Ramos (cell line): ENCODE data around the gene CST6.

Source experiments
- in situ Hi-C: fragments of 300-500 bp; cut with MboI; formaldehyde crosslinking; loops from one replicate; pipeline ENCODE4 v1.14.3; 2022; ENCODE audit warnings: low sequenced_read_pairs; ENCODE audit not compliant: unreplicated experiment

CST6 gene

GRCh38 chr11:66042996-66043906, 31.4 kb downstream of the CST6 start:
- in situ Hi-C loops = no loop called here

DNA sequence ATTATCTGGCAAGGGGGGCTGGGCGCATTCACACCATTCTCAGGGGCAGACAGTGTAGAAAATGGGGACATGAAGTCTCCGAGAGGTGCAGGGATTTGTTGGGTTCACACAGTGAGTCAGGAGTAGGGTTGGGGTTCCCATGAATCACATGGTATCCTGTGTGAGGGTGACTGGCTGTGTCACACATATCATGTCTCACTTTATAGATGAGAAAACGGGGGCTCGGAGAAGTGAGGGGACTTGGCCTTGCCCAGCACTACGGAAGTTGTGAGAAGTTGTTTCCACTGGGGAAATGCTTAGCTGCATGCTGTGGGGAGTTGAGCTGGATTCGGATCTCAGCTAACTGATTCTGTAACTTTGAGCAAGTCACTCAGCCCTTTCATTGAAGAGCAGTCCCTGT, 32.9 kb downstream of the CST6 start:
- in situ Hi-C loops = no loop called here

GRCh38 chr11:66045177-66045639, 33.4 kb downstream of the CST6 start:
- in situ Hi-C loops = no loop called here

DNA sequence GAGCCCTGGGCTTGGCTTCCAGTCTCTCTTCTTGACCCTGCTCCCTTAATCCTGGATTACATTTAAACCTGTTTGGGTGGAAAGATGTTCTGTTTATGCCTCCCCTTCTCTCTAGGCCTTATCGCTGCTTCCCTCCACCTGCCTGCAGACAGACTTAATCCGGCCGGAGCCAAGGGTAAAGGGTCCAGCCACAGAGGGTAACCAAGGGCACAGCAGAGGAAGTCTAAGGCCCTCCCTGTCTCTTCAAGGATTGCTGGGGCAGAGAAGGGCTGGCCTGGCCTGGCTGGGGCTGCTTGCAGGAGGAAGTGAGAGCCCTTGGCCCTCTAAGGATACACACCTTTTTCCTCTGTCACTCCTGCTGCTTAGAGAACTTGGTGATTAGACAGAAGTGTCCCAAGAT, 35.1 kb downstream of the CST6 start:
- in situ Hi-C loops = no loop called here

- in situ Hi-C loops = no loop called here
Observed at GRCh38 chr11:66047541-66048365, 35.9 kb downstream of the CST6 start.

DNA sequence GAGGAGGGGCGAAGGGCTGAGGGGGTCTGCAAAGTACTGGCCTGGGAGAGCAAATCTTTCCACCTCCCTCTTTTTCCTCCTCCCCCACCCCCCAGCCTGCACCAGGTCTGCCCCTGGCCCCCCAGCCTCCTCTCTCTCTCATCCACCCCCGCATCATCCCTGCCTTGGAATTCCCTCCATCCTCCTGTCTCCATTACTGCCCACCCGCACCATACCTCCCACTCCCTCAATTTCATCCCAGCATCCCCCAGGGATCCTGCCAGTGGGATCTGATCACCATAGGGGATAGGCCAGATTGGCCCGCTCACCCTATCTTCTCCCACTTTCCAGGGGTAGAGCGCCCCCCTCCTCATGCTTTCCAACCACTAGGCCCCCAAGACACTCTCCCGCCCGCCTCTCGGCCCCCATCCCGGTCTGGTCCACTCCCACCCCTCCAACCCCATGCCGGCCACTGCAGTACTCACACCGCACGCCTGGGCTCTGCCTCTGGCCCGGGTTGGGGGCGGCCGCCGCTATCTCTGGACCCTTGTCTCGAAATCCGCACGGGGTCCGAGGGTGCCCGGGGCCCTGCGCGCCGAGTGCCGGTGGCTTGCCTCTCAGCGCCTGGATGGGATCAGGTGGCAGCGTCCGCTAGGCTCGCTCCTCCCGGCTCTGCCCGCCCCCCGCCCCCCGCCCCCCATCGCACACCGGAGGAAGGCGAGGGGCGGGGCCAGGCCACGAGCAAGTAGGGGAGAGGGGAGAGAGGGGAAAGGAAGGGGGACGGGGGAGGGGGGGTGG, 36.9 kb downstream of the CST6 start, which contains the start of gene GAL3ST3:
TSS of gene GAL3ST3 (minus strand) at position 615 of the 777 bp plus-strand sequence. CDS start 3,746 bp downstream, outside the sequence.
- in situ Hi-C loops = no loop called here

- in situ Hi-C loops = no loop called here
Observed at GRCh38 chr11:66050581-66051231, 38.9 kb downstream of the CST6 start.

DNA sequence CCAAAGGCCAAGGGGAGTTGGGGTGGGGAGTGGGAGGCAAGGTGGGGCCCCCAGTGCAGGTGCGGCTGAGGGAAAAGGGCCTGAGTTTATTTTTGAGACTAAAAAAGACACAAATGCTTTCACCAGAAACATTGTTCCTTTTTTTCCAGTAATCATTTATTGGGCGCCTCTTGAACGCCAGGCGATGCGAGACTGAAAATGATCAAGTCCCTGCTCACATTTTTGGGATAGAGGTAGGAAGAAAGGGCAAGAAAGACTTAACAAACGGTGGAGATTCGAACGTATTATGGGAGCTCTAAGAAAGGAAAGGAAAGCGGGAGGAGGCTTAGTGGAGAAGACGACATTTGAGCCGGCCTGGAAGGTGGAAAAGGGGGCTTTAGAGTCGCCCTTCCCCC, 39.6 kb downstream of the CST6 start:
- in situ Hi-C loops = no loop called here

- in situ Hi-C loops = no loop called here
Observed at GRCh38 chr11:66051766-66052663, 40.2 kb downstream of the CST6 start, which contains the start of gene SF3B2. Gene SF3B2 (plus strand): TSS chr11:66052364. CDS start chr11:66052385, 21 bp downstream.

DNA sequence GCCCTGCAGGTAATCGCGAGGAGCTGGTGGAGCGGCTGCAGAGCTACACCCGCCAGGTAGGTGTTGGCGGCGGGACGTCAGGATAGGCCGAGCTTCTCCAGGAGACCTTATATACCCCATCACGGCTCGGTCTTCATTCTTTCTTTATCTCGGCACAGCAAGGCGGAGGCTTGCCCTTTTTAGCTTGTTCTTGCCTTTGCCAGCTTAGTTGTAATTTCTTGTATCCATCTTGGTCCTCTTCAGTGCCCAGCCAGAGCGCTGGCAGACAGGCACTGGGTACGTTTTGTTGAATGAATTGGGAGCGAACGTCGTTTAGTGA, 40.8 kb downstream of the CST6 start:
- in situ Hi-C loops = no loop called here

- in situ Hi-C loops = no loop called here
Observed at GRCh38 chr11:66055021-66055420, 43.2 kb downstream of the CST6 start.

- in situ Hi-C loops = no loop called here
Observed at GRCh38 chr11:66056501-66056900, 44.7 kb downstream of the CST6 start.

DNA sequence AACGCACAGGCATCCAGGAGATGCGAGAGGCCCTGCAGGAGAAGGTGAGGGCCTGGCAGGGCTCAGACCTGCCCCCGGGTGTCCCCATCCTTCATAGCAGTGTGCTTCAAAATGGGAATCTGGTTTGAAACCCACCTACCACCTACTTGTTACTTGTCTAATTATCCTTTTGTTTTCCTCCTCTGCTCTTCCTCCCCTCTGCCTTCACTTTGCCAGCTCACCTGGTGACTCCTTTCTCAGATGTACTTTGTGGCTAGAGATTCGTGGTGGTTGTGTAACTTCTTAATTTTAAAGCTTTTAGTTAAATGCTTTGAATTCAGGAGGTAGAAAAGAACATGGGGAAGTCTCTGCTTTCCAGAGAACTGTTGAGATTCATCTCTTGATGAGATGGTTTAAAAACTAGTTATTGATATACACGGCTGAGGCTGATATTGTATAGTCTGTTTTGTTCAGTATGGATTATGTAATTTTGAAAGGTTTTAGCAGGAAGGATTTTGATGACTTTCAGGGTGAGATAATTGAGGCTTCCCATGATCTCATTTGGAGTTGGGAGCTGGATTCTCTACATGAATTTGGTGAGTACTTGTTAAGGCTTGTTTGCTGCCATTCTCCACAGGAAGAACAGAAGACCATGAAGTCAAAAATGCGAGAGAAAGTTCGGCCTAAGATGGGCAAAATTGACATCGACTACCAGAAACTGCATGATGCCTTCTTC, 48.3 kb downstream of the CST6 start:
- in situ Hi-C loops = no loop called here

DNA sequence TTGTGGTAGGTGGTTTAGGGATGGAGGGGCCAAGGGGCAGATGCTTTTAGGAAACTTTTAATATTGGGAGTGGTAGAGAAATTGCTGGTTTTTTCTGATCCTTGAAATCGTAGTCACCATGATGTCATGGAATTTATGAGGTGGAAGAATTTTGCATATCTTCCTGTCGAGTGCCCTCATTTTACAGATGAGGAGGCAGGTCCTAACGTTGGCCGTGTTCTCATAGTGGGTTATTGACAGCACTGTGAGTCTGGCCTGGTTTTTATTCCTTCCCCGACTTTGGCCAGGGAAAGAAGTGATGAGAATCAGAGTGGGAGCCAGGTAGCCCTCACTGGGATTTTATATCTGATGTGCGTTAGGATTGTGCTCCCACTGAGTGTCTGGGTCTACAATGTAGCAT, 49.5 kb downstream of the CST6 start:
- in situ Hi-C loops = no loop called here

DNA sequence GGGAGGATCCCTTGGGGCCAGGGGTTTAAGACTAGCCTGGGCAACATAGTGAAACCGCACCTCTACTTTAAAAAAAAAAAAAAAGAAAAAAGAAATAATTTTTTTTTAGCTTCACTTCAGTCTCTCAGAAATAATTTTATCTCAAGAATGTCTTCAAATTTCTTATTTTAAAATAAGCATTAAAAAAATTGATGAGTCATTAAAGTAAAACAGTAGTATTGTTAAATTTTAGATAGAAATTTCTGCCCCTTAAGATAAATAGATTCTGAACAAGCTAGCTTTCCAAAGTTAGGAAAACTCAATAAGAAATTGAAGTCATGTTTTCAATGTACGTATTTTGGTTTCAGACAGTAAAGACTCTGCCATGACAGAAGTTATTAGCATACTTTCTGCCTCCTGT, 50.6 kb downstream of the CST6 start:
- in situ Hi-C loops = no loop called here
